ENCODE data around the gene PDLIM1.

DNA sequence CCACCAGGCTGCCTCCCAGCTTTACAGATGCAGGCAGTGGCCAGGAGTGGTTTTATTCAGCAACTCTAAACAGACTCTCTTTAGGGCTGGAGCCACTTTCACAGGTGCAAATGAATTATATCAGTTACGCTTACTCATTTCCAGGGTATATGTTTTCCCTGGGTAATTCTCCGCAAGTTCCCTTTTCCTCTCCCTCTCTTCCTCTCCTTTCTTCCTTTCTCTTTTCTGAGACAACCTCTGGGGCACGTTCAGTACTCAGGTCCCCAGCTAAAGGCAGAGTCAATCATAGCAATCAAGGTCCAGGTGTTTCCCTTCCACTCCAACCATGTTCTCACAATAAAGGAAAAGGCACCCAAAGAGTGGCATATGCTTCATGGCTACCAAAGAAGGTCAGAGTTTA is 41.3 kb downstream of the PDLIM1 start:
- TF ChIP-seq EZH2 (IDR thresholded peaks at IDR 0.05; ENCODE audit: insufficient read depth, poor library complexity, severe bottlenecking), result no peak
- TF ChIP-seq EZH2phosphoT487 (IDR thresholded peaks at IDR 0.05; ENCODE audit: insufficient read depth, low read depth), result no peak
